SK-N-SH (cell line): ENCODE results near the gene SLC36A2.

Experiments
- EP300 ChIP-seq, 2 experiments: IDR thresholded peaks; 2 replicates each; pipeline versions ENCODE4 v1.4.0 to v1.6.1; 2012; ENCODE audit warnings: borderline replicate concordance in 1 of 2, low read depth in 1 of 2, low read length in 1 of 2
- POLR2AphosphoS5 ChIP-seq: IDR thresholded peaks from 2 replicates; pipeline ENCODE4 v1.6.1; 2012; ENCODE audit warnings: low read depth, low read length
- RAD21 ChIP-seq: IDR thresholded peaks from 2 replicates; pipeline ENCODE4 v1.6.1; 2012; ENCODE audit warnings: mild to moderate bottlenecking, low read length
- RFX5 ChIP-seq: IDR thresholded peaks from 2 replicates; pipeline ENCODE4 v1.6.1; 2012; ENCODE audit warnings: mild to moderate bottlenecking, improper control_type of control experiment, low read length
- TAF1 ChIP-seq: IDR thresholded peaks from 2 replicates; pipeline ENCODE4 v1.6.1; 2012; ENCODE audit warnings: low read depth, mild to moderate bottlenecking, low read length, moderate library complexity, borderline replicate concordance
- TCF12 ChIP-seq: IDR thresholded peaks from 2 replicates; pipeline ENCODE4 v1.4.0; 2012
- TF ChIP-seq, protein P1 (sequence below): fragments of 200-600 bp; sonication (generic); IDR thresholded peaks from 2 replicates; pipeline ENCODE4 v1.6.1; 2017; ENCODE audit warnings: antibody characterized with exemption, mild to moderate bottlenecking, moderate library complexity

DNA sequence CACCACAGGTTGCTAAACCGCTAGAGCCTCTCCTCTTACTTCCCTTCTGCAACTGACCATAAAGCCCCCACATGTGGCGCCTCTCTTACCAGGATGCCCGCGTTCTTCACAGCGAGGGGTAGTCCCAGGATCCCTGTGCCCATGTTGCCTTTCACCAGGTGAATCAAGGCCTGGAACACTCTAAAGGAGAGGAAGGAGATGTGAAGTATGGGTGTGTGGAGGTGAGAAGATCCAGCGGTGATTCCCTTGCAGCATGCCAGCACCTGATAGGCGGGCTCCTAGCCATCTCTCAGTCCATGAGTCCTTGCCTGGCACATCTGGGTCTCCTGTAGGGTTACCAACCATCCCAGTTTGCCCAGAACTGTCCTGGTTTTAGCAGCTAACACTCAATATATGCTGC lies 3.3 kb downstream of the SLC36A2 start:
- TF ChIP-seq TAF1 (no peak), EP300 (IDR thresholded peaks at IDR 0.05; ENCODE audit: borderline replicate concordance in 1 of 2, low read depth in 1 of 2, low read length in 1 of 2) (no peak), RFX5 (no peak), RAD21 (no peak), TCF12 (no peak), POLR2AphosphoS5 (no peak)
- TF ChIP-seq, protein P1, sequence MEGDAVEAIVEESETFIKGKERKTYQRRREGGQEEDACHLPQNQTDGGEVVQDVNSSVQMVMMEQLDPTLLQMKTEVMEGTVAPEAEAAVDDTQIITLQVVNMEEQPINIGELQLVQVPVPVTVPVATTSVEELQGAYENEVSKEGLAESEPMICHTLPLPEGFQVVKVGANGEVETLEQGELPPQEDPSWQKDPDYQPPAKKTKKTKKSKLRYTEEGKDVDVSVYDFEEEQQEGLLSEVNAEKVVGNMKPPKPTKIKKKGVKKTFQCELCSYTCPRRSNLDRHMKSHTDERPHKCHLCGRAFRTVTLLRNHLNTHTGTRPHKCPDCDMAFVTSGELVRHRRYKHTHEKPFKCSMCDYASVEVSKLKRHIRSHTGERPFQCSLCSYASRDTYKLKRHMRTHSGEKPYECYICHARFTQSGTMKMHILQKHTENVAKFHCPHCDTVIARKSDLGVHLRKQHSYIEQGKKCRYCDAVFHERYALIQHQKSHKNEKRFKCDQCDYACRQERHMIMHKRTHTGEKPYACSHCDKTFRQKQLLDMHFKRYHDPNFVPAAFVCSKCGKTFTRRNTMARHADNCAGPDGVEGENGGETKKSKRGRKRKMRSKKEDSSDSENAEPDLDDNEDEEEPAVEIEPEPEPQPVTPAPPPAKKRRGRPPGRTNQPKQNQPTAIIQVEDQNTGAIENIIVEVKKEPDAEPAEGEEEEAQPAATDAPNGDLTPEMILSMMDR, result no peak
